NCI-H187 (cell line): ENCODE measurements around the gene SLC30A2.

Experiments
- DNase-seq, 2 experiments: peaks; one replicate each; lab custom pipeline; 2025; lab: John Stamatoyannopoulos, UW

Gene SLC30A2

DNA sequence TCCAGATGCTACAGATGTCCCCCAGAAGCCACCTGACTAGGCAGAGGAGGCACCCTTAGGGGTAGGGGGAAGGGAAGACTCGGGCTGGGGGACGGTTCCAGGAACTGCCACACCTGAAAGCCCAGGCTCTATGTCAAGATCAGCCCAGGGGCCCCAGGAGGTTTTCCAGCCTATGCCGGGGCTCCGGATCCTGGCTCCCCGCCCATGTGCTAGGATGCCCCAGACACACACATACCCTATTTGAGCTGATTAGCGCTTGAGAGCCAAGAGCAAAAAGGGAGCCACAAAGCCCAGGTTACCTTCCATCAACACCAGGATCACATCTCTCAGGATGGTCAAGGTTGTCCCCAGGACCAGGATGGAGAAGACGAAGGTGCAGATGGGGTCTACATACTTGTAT, 4.5 kb downstream of the SLC30A2 start:
- DNase-seq, result no peak

GRCh38 chr1:26038904-26039303, 7.0 kb downstream of the SLC30A2 start:
- DNase-seq, result no peak

DNA sequence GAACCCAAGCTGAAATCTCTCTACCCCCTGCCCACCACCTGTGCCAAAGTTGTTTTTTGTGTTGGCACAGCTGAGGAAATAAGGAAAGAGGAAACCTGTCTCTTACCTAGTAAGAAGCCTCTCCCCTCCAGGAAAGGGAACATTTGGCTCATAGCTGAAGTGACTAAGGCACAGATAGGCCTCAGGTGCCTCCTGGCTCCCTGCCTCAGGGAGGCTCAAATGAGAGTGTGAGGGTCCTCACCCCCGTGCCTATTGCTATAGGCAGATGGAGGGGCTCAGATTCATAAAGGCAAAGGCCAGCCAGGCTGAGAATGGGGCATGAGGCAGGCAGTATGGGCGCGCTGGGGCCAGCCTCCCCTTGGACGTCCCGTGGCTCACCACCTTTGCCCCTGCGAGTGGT, 7.4 kb downstream of the SLC30A2 start:
- no peak for DNase-seq

GRCh38 chr1:26037904-26038303, 8.0 kb downstream of the SLC30A2 start:
- no peak for DNase-seq

GRCh38 chr1:26036756-26037281, 9.1 kb downstream of the SLC30A2 start:
- DNase-seq, result no peak

GRCh38 chr1:26035959-26036755, 9.8 kb downstream of the SLC30A2 start:
- peak; percentile 29 to 45 for DNase-seq

- DNase-seq, result peak; percentile 68 to 87
Measured at GRCh38 chr1:26035203-26035958, 10.5 kb downstream of the SLC30A2 start.

GRCh38 chr1:26034504-26035202, 11.3 kb downstream of the SLC30A2 start:
- DNase-seq, result no peak

DNA sequence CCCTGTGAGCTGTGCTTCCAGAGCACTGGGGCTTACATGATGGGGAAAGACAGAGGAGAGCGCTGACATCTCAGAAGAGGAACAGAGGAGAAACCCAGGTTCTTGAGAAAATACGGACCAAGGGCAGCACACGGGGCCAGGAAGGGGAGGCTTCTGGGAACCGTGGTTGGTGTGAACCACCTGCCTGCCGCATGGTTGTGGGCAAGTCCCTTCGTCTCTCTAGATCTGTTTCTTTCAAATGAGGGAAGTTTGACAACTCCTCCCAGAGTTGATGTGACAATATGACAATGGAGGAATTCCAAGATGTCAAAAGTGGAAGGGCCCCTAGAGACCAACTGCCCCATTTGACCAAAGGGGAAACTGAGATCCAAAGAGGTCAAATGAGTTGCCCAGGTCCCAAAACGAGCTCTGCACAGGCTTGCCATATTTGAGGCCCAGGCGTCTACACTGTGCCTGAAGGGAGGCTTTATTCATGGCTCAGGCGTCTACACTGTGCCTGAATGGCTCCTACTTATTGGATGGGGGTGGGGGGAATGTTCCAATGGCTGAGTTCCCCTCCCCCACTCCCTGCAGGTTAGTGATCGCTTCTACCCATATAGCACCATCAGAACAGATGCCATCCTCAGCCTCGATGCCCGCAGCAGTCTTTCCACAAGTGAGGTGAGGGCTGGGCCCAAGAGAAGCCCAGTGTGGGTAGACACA, 13.1 kb downstream of the SLC30A2 start:
- DNase-seq, result no peak

DNA sequence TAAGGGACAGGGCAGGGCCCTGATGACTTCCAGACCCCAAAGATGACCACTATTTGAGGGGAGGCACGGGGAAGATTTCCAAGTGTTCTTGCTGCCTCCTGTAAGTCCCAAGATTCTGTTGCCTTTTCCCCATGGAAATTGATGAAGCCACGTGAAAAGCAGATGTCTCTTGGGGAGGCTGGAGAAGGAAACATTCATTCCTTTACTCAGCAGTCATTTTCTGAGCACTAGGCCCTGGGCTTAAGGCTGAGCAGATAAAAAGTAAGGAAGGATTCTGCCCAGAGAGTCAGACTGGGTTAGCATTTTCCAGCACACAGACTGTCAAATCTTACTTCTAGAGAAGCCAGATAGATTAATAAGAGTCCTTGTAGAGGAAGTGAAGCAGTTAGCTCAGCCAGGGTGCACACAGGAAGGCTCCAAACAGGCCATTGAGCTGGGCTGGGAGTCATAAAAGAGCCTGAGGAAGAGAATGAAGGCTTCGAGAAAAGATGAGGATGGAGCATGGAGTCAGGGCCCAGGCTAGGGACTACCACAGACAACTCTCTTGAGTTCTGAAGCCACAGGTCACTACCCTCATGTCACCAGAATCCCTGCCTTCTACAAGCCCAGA, 14.2 kb downstream of the SLC30A2 start:
- no peak for DNase-seq

DNA sequence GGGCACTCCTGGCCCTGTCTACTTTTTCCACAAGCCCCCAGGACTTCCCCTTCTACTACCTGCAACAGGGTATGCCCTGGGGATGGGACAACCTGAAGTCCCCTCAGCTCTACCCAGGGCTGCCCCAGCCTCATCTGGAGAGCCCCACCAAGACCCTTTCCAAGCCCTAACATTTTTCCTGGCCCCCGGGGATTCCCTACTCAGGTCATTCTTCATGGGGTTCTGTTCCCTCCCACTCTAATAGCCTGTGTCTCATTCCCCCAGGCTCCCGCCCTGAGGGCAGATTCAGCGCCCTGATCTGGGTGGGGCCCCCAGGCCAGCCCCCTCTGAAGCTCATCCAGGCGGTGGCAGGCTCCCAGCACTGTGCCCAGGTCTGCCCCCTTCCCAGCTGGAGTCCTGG, 14.7 kb downstream of the SLC30A2 start:
- DNase-seq, result no peak

- no peak for DNase-seq
Measured at GRCh38 chr1:26029864-26030481, 15.9 kb downstream of the SLC30A2 start.

DNA sequence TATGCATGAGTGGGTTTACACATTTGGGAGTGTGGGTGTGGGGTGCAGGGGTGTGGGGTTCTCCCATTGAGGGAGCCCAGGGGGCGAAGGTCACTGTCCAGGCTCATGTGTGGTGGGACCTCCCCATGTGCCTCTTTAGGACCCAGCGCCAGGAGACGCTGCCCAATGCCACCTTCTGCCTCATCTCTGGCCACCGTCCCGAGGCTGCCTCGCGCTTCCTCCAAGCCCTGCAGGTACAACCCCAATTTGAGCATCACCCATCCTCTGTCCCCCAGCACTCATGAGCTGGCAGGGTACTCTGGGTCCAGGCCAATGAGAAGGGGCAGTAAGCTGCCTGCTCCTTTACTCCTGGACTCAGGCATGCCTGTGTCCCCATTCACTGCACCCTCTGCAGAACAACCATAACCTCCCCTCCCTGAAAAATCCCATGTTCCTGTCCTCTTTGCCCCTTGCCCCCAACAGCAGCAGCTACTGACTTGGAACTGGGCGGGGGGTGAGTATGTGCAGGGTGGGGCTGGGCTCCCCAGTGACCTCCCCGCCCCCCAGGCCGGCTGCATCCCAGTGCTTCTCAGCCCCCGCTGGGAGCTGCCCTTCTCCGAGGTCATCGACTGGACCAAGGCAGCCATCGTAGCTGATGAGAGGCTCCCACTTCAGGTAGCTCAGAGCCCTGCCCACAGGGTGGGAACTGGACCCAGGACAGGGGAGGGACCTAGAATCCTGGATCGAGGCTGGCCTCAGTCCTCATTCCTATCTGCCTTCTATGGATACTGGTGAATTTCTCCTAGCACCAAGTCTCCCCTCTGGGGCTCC, 16.7 kb downstream of the SLC30A2 start:
- no peak for DNase-seq

DNA sequence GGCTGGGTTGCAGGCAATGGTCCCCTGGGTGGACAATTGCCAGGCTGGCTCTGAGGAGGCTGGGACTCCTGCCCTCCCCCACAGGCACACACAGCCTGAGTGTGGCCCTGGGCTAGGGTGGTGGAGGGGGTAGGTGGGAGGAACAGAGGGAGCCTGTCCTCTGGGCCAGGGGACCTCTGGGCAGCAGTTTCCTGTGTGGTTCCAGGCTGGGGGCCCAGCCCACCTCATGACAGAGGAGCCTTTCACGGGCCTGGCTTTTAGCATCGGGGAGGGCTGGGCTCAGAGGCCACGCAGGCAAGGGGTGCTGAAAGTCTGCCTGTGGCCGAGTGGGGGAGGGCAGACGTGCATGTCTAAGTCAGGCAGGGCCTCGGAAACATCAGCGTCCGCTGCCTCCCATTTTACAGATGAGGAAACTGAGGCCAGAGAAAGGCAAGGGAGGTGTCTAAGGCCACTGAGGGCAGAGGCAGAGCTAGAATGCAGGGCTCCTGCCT, 17.4 kb downstream of the SLC30A2 start:
- DNase-seq, result no peak

DNA sequence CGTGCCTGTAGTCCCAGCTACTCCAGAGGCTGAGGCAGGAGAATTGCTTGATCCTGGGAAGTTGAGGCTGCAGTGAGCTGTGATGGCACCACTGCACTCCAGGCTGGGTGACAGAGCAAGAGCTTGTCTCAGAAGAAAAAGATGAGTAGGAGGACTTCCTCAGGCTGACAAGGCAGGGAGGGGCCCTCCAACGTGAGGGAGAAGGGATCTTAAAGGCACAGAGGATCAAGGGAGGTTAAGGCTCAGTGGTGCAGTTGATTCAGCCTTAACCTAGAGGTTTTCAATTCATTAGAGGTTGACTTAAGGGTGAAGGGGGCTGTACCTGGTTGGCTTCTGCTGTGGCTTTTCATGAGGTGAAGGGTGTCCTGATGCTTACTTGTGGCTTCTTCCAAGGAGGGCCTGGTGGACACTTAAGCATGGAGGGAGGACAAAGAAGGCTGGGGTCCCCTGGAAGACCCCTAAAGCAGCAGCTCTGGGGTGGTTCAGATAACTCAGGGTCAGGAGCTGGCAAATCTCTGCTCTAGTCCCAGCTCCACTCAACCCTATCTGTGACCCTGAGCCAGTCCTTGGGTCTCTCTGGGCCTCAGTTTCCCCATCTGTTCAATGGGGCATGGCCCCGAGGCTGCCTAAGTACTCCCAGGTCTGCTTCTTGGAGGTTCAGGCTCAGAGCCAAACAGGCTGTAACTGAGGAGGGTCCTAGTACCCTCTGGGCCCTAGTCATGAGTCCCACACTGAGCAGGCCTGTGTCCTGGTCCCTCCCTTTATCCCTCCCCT, 18.0 kb downstream of the SLC30A2 start:
- no peak for DNase-seq

DNA sequence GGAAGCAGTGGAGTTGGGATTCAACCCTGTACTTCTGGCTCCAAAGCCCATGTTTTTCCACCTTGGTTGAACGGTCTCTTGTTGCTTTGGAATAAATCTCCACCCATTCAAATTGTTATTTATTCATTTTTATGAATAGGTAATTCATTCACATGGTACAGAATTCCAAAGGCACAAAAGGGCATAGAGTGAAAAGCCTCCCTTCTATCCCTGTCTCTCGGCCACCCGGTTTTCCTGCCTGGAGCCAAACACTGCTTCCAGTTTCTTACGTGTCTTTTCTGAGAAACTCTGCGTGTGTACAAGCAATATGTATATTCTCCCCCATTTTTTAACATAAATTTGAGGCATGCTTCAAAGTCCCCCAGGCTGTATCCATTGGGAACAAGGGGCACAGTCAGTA, 20.4 kb downstream of the SLC30A2 start:
- no peak for DNase-seq

DNA sequence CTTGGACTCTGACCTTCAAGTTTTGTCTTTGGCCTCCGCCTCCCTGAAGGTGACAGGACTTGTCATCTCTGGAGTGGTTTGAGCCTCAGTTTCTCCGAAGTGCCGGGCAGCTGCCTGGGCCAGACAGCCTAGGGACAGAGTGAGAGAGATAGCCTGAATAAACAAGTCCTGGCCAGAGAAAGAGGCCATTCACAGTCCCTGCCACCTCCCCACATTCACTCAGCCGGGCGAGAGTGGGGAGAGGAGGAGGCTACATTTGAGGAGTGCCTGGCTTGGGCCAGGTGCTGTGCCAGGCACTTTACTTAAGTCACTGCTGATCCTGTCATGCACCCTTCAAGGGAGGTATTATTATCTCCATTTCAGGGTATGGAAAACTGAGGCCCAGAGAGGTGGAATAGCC, 20.9 kb downstream of the SLC30A2 start:
- no peak for DNase-seq

DNA sequence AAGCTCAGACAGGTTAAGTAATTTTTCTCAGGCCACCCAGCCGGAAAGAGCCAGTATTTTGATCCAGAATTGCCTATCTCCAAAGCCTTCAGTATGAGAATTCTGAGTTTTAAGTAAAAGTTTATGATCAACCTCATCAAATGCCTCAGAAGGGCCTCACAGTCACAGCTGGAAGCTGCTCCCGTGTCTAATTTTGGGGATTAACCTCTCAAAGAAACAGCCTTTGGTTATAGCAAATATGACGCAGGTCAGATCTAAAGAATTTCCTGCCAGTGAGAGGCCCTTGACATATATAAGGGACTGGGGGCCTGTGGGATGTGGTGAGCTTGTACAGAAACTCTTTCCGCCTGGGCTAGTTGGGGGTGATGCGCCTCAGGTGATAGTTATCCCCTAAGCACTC, 22.1 kb downstream of the SLC30A2 start:
- no peak for DNase-seq

DNA sequence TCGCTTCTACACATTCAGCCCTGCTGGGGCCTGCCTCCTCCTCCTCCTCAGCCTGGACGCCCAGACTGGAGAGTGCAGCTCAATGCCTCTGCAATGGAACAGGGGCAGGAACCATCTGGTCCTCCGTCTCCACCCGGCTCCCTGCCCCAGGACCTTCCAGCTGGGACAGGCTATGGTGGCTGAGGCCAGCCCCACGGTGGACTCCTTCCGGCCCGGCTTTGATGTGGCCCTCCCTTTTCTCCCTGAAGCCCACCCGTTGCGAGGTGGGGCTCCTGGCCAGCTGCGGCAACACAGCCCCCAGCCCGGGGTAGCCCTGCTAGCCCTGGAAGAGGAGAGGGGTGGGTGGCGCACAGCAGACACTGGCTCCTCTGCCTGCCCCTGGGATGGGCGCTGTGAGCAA, 22.9 kb downstream of the SLC30A2 start:
- no peak for DNase-seq
